ENCODE measurements around the gene EXOC3.

- TF ChIP-seq CTCF (IDR thresholded peaks at IDR 0.05 in 2 of 3, conservative IDR thresholded peaks at IDR 0.05 in 1 of 3; ENCODE audit: borderline replicate concordance in 1 of 3, insufficient read depth in 1 of 3, low read depth in 2 of 3, low read length in 2 of 3) (no peak), POLR2A (IDR thresholded peaks at IDR 0.05; ENCODE audit: borderline replicate concordance, extremely low read depth, insufficient read depth, insufficient read length) (no peak), FOSL1 (IDR thresholded peaks at IDR 0.05; ENCODE audit: low read depth) (no peak), RAD21 (IDR thresholded peaks at IDR 0.05; ENCODE audit: low read depth) (no peak), ZBTB33 (IDR thresholded peaks at IDR 0.05; ENCODE audit: extremely low read depth, insufficient replicate concordance, low read length) (no peak), EGR1 (IDR thresholded peaks at IDR 0.05; ENCODE audit: low read depth) (no peak), REST (IDR thresholded peaks at IDR 0.05; ENCODE audit: low read depth) (no peak), JUND (IDR thresholded peaks at IDR 0.05) (no peak), MAX (IDR thresholded peaks at IDR 0.05) (no peak), POLR2AphosphoS5 (IDR thresholded peaks at IDR 0.05; ENCODE audit: low read depth, low read length) (no peak), CEBPB (IDR thresholded peaks at IDR 0.05; ENCODE audit: low read depth) (no peak), EZH2phosphoT487 (IDR thresholded peaks at IDR 0.05; ENCODE audit: borderline replicate concordance) (no peak)
These were observed 61.6 kb downstream of the EXOC3 start for GRCh38 chr5:504326-505154.
